Esophagus squamous epithelium (tissue), 4 donors: ENCODE results near the gene RALGPS1.

Experiments used
- CTCF ChIP-seq, 6 experiments: fragments of 450-650 bp in 4 of 6; fragments of 200-600 bp in 2 of 6; sonication (generic) in 2 of 6; IDR thresholded peaks; one replicate each; pipeline ENCODE4 v1.5.1; 2016 to 2019; ENCODE audit warnings: antibody characterized with exemption in 6 of 6, mild to moderate bottlenecking in 4 of 6, moderate library complexity in 4 of 6
- POLR2A ChIP-seq, 4 donors: fragments of 450-650 bp; IDR thresholded peaks; one replicate each; pipeline ENCODE4 v1.6.1; 2017; ENCODE audit warnings: antibody characterized with exemption in 4 of 4, mild to moderate bottlenecking in 4 of 4, moderate library complexity in 3 of 4

GRCh38 chr9:127154390-127155191 lies 240.0 kb downstream of the RALGPS1 start:
- TF ChIP-seq CTCF (IDR thresholded peaks at IDR 0.05) (no peak), POLR2A (IDR thresholded peaks at IDR 0.05) (no peak)
